HCEC 1CT (cell line): ENCODE data around the gene SYT1.
"Not testable (repeated sequence)": the region's sequence is repeated elsewhere in the genome, so short reads cannot be mapped to it uniquely, and the experiment has no call there.

Source experiments
- DNase-seq: peaks from one replicate; pipeline ENCODE4 v3.0.0-alpha.2; 2017

The SYT1 gene

GRCh38 chr12:78864403-78864869, at the start of gene SYT1:
SYT1 (plus strand) TSS chr12:78864774.
- DNase-seq: peak; percentile 90

- DNase-seq: no peak
These were observed 46.1 kb upstream of the SYT1 start for GRCh38 chr12:78818487-78818886.

DNA sequence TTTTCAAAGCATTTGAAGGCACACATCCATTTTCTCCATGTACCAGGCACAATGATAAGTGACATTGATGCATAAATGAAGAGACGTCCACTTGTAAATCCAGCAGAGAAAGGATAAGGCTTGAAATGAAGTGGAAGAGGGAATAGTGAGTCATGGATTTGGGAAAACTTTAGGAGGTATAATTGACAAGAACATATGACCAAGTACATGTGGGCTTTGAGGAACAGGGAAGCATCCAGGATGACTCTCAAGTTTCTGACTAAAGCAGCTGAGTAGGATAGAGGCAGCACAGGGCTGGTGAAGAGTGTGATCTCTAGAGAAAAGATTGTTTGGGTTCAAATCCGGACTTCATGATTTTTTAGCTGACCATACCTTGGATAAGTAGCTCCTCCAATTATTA, 43.6 kb upstream of the SYT1 start:
- no peak for DNase-seq

GRCh38 chr12:78824918-78825317, 39.7 kb upstream of the SYT1 start:
- DNase-seq: no peak

GRCh38 chr12:78829690-78830089, 34.9 kb upstream of the SYT1 start:
- no peak for DNase-seq

GRCh38 chr12:78835493-78835892, 29.1 kb upstream of the SYT1 start:
- DNase-seq: no peak

GRCh38 chr12:78840518-78841019, 24.0 kb upstream of the SYT1 start:
- not testable (repeated sequence) for DNase-seq

GRCh38 chr12:78853231-78853630, 11.3 kb upstream of the SYT1 start:
- no peak for DNase-seq

DNA sequence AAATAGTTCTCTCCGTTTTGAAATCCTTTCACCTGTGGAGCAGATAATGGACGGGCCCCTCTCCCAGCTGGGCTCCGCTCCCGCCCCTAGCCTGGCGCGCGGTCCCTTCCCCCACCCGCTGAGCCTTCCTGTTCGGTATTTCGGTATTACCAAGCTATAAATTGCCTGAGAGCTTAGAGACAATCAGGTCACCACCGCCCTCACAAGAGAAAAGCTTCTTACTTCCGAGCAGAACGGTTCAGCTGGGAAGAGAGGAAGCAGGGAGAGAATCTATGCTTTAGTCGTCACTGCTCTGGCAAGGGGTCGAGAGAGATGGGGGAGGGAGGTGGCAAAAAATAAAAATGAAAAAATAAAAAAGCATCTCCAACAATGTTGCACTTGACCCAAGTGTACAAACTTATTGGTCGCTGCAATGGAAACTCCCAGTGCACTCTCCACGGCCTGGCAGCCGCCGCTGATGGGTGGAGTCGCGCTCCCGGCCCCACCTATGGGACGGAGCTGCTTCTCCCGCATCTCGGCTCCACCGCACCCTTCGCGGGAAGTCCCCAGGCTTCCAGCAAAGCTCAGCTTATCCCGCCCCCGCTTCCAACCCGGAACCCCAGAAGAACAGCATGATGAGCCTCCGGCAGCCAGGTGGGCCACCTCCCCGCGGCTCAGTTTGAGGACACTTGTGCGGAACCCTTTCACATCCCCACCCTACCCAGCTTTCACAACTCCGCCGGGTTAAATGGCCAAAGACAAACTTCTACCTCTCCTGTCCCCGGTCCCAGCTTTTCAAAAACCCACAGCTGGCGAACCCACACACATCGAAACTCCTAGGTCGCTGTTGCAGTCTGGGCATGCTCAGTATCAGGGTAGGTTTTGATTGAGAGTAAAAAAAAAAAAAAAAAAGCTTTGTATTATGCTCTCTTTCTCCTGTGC, 832 bp upstream of the SYT1 start:
- peak; percentile 66 for DNase-seq

DNA sequence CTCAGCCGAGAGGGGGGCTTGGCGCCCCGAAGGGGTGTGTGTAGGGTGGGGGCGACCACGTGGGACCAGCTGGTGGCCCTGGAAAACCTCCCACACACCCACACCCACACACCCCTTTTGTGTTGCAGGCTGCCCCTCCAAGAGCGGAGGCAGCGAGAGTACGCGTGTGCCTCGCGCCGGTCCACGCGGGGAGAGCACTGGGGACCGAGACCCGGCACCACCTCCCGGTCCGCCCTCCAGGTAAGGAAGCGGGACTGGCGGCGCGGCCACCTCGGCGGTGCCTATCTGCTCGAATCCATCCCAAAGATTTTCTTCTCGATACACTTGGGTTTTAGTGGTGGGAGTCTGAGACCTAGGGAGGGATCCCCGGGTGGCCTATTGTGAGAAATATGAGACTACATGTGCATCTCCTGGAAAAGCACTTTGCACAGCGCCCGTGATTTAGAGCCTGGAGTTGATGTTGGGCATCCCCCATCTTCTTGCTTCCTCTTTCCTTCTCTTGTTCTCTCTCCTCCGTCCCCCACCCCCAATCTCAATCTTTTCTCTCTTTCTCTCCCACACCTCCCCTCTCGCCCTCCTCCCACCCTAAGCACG, 393 bp downstream of the SYT1 start:
- no peak for DNase-seq

DNA sequence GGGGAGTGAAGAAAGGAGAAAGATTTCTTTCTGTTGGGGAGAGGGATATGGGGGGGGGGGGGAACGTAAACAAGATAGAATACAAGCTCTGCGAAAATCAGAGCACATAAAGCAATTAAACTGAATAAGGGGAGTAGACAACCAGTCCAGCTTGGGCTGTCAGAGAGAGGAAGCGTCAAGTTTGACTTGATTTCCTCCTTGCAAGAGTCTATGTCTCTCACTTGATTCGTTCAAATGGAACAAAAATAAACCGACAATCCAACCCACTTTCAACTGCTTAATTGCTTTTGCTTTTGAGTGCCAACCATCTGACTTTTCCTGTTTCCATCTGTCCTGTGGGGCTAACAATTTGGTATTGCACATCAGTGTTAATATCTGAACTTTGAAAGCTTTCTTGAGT, 942 bp downstream of the SYT1 start:
- no peak for DNase-seq

DNA sequence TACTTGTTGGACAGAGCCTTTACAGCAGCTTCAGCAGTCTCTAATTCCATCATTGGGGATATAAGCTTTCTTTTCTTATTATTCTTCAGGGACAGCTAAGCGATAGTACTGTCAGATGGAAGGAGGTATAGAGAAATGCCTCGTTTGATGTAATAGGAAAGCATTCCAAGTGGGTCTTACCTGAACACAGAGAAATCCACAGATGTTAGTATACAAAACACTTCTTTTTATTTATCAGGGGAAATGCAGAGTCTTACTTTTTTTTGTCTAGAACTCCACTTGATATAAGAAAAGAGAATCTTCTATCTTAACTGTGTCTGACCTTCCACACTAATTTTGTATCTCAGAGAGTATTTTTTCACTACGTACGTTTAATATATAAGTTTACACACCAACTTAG, 1.9 kb downstream of the SYT1 start:
- DNase-seq: no peak

DNA sequence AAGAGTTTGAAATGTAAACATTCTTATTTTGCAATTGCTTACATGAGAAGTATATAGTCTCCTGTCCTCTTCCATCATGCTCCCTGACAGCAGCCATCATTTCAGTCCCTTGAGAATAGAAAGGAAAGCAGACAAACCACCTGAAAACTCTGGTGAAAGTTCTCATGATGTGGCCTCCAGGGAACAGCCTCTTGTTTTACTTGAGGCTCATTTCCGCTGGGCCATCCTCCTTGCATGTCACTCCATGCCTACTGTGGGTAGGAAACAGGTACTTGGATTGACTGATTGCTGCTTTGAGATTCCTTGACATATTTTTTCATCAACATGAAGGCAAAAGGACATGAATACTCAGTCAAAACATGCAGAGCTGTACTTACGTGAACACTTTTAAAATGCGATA, 6.0 kb downstream of the SYT1 start:
- no peak for DNase-seq

GRCh38 chr12:78871566-78871965, 7.0 kb downstream of the SYT1 start:
- no peak for DNase-seq

- DNase-seq: peak; percentile 27
These were observed 13.9 kb downstream of the SYT1 start for GRCh38 chr12:78878459-78878858.

GRCh38 chr12:78878866-78879265, 14.3 kb downstream of the SYT1 start:
- no peak for DNase-seq

DNA sequence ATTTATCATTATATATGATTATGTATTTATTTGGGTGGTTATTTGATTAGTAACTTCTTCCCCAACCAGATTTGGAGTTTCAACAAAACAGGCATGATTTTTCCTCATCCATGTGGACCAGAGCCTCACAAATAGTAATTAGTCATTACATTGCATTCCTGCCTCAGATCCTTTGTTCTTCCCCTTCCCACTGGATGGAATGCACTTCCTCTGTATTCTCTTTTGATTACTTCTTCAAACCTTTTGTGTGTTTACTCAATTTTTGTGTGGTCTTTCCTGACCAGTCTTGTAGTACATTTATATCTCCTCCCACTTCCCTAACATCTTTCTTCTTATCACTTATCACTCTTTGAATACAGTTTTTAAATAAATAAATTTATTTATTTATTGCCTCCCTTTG, 15.5 kb downstream of the SYT1 start:
- DNase-seq: peak; percentile 57

- peak; percentile 35 for DNase-seq
These were observed 17.1 kb downstream of the SYT1 start for GRCh38 chr12:78881685-78882084.

GRCh38 chr12:78885466-78885865, 20.9 kb downstream of the SYT1 start:
- DNase-seq: peak; percentile 24

- peak; percentile 92 for DNase-seq
These were observed 22.3 kb downstream of the SYT1 start for GRCh38 chr12:78886719-78887407.

GRCh38 chr12:78887444-78887843, 22.9 kb downstream of the SYT1 start:
- no peak for DNase-seq

GRCh38 chr12:78888568-78888967, 24.0 kb downstream of the SYT1 start:
- DNase-seq: no peak

GRCh38 chr12:78891646-78892353, 27.2 kb downstream of the SYT1 start:
- DNase-seq: no peak
